ENCODE measurements around the gene CNTN4. TPM values are rescaled to one million over a fixed set of nuclear protein-coding genes. Genes with fewer than 3 reads are reported as not detected.

Gene CNTN4
- polyA plus RNA-seq, 1 experiment, result not detected

GRCh38 chr3:2661078-2661477, 562.4 kb downstream of the CNTN4 start:
- H3K4me3 ChIP-seq (ENCODE audit: low read depth, low read length), result no peak overlapping the region
- peaks cover 5% of the 10 kb centered on the region; the same call in 1 of the 2 replicates for H3K9me3 ChIP-seq (ENCODE audit: control insufficient read depth, insufficient read depth, low read length)
- no peak overlapping the region for H3K27ac ChIP-seq (ENCODE audit: low read depth, low read length)
- no peak for DNase-seq (ENCODE audit: low read depth, low spot score)
- no peaks in the 10 kb centered on the region for H3K27me3 ChIP-seq (ENCODE audit: control insufficient read depth, insufficient read depth, low read length)
- CTCF ChIA-PET, result no interaction called here
- no peak for TF ChIP-seq CTCF (IDR thresholded peaks at IDR 0.05; ENCODE audit: low read depth, low read length)
- POLR2A ChIA-PET, result no interaction called here

- Histone ChIP-seq H3K4me3 (ENCODE audit: low read depth, low read length) (no peak overlapping the region), H3K27me3 (ENCODE audit: control insufficient read depth, insufficient read depth, low read length) (no peaks in the 10 kb centered on the region), H3K9me3 (ENCODE audit: control insufficient read depth, insufficient read depth, low read length) (peaks cover 11% of the 10 kb centered on the region), H3K27ac (ENCODE audit: low read depth, low read length) (no peak overlapping the region)
- DNase-seq (ENCODE audit: low read depth, low spot score), result no peak
- ChIA-PET CTCF (no interaction called here), POLR2A (no interaction called here)
- TF ChIP-seq CTCF (IDR thresholded peaks at IDR 0.05; ENCODE audit: low read depth, low read length), result no peak
Measured at GRCh38 chr3:2677501-2677900, 578.8 kb downstream of the CNTN4 start.

- POLR2A ChIA-PET, result no interaction called here
- no peak for DNase-seq (ENCODE audit: low read depth, low spot score)
- no peaks in the 10 kb centered on the region for H3K9me3 ChIP-seq (ENCODE audit: control insufficient read depth, insufficient read depth, low read length)
- no peaks in the 10 kb centered on the region for H3K27me3 ChIP-seq (ENCODE audit: control insufficient read depth, insufficient read depth, low read length)
- H3K4me3 ChIP-seq (ENCODE audit: low read depth, low read length), result no peak overlapping the region
- CTCF ChIA-PET, result interaction anchor here (0.6 kb wide), 1 partner anchor 69 kb away, joined by 4 read pairs; no protein-coding TSS in a partner anchor
- no peak overlapping the region for H3K27ac ChIP-seq (ENCODE audit: low read depth, low read length)
- TF ChIP-seq CTCF (IDR thresholded peaks at IDR 0.05; ENCODE audit: low read depth, low read length), result no peak
Measured at GRCh38 chr3:2680236-2680635, 581.6 kb downstream of the CNTN4 start.

- CTCF ChIA-PET, result no interaction called here
- no peak overlapping the region for H3K27ac ChIP-seq (ENCODE audit: low read depth, low read length)
- DNase-seq (ENCODE audit: low read depth, low spot score), result no peak
- no peaks in the 10 kb centered on the region for H3K27me3 ChIP-seq (ENCODE audit: control insufficient read depth, insufficient read depth, low read length)
- no peak for TF ChIP-seq CTCF (IDR thresholded peaks at IDR 0.05; ENCODE audit: low read depth, low read length)
- POLR2A ChIA-PET, result no interaction called here
- H3K9me3 ChIP-seq (ENCODE audit: control insufficient read depth, insufficient read depth, low read length), result no peaks in the 10 kb centered on the region
- H3K4me3 ChIP-seq (ENCODE audit: low read depth, low read length), result no peak overlapping the region
Measured at GRCh38 chr3:2684046-2684445, 585.4 kb downstream of the CNTN4 start.

- no peak for TF ChIP-seq CTCF (IDR thresholded peaks at IDR 0.05; ENCODE audit: low read depth, low read length)
- CTCF ChIA-PET, result no interaction called here
- no peak overlapping the region for H3K4me3 ChIP-seq (ENCODE audit: low read depth, low read length)
- H3K27ac ChIP-seq (ENCODE audit: low read depth, low read length), result no peak overlapping the region
- H3K27me3 ChIP-seq (ENCODE audit: control insufficient read depth, insufficient read depth, low read length), result no peaks in the 10 kb centered on the region
- H3K9me3 ChIP-seq (ENCODE audit: control insufficient read depth, insufficient read depth, low read length), result no peaks in the 10 kb centered on the region
- no peak for DNase-seq (ENCODE audit: low read depth, low spot score)
- POLR2A ChIA-PET, result no interaction called here
Measured at GRCh38 chr3:2686816-2687502, 588.3 kb downstream of the CNTN4 start.
